GM23338 (cell line): ENCODE measurements around the gene NEK4. TPM values are rescaled to one million over a fixed set of nuclear protein-coding genes. Genes with fewer than 3 reads are reported as not detected.
"Not testable (repeated sequence)": the region's sequence is repeated elsewhere in the genome, so short reads cannot be mapped to it uniquely, and the experiment has no call there.

Experiments used
- ATAC-seq: fragments of 200-7000 bp; cut with Tn5 transposase; 3 replicates; pipeline ENCODE4 v1.9.1; 2020
- DNase-seq: peaks from one replicate; pipeline ENCODE4 v3.0.0-alpha.2; 2015; ENCODE audit warnings: low spot score
- H2AFZ ChIP-seq: fragments of 200-600 bp; sonication (generic); 2 replicates; pipeline ENCODE4 v1.8.0; 2016; ENCODE audit warnings: antibody characterized with exemption, mild to moderate bottlenecking, moderate library complexity
- H3F3A ChIP-seq: fragments of 200-600 bp; sonication (generic); replicated peaks from 2 replicates; pipeline ENCODE4 v1.8.0; 2017; ENCODE audit warnings: antibody characterized with exemption, mixed run types, low read depth
- H3K27ac ChIP-seq: fragments of 200-600 bp; sonication (generic); 2 replicates; pipeline ENCODE4 v1.6.1; 2016; ENCODE audit warnings: low read depth
- H3K27me3 ChIP-seq: fragments of 200-600 bp; sonication (generic); 2 replicates; pipeline ENCODE4 v1.8.0; 2016; ENCODE audit warnings: mild to moderate bottlenecking, mixed run types, moderate library complexity; ENCODE audit not compliant: insufficient read depth
- H3K36me3 ChIP-seq: fragments of 200-600 bp; sonication (generic); 2 replicates; pipeline ENCODE4 v1.8.0; 2016; ENCODE audit warnings: mild to moderate bottlenecking; ENCODE audit not compliant: insufficient read depth
- H3K4me1 ChIP-seq: fragments of 200-600 bp; sonication (generic); 2 replicates; pipeline ENCODE4 v1.8.0; 2016; ENCODE audit warnings: mild to moderate bottlenecking, moderate library complexity; ENCODE audit not compliant: insufficient read depth
- H3K4me2 ChIP-seq: fragments of 200-600 bp; sonication (generic); 2 replicates; pipeline ENCODE4 v1.7.1; 2017; ENCODE audit warnings: mixed run types
- H3K4me3 ChIP-seq: fragments of 200-600 bp; sonication (generic); 2 replicates; pipeline ENCODE4 v1.6.1; 2016; ENCODE audit warnings: mixed run types
- H3K79me2 ChIP-seq: fragments of 200-600 bp; sonication (generic); replicated peaks from 2 replicates; pipeline ENCODE4 v1.8.0; 2017; ENCODE audit warnings: mild to moderate bottlenecking; ENCODE audit not compliant: insufficient read depth
- H3K9me2 ChIP-seq: fragments of 200-600 bp; sonication (generic); 2 replicates; pipeline ENCODE4 v1.8.0; 2017; ENCODE audit not compliant: insufficient read depth
- H4K20me1 ChIP-seq: fragments of 200-600 bp; sonication (generic); replicated peaks from 2 replicates; pipeline ENCODE4 v1.8.0; 2017; ENCODE audit warnings: mild to moderate bottlenecking; ENCODE audit not compliant: insufficient read depth
- H3K27ac Mint-ChIP-seq: 2 replicates; pipeline ENCODE4 v1.8.0; 2020; ENCODE audit warnings: inconsistent platforms, mild to moderate bottlenecking, moderate library complexity, mixed read lengths
- H3K27me3 Mint-ChIP-seq: 3 replicates; pipeline ENCODE4 v1.8.0; 2022; ENCODE audit warnings: low read depth, mild to moderate bottlenecking, moderate library complexity, mixed read lengths, inconsistent platforms; ENCODE audit not compliant: insufficient read depth, poor library complexity
- H3K36me3 Mint-ChIP-seq: 3 replicates; pipeline ENCODE4 v1.8.0; 2021; ENCODE audit warnings: low read depth, mild to moderate bottlenecking, inconsistent platforms, moderate library complexity, mixed read lengths
- H3K4me1 Mint-ChIP-seq: 3 replicates; pipeline ENCODE4 v1.8.0; 2020; ENCODE audit warnings: mild to moderate bottlenecking, inconsistent platforms, mixed read lengths
- H3K4me3 Mint-ChIP-seq: 3 replicates; pipeline ENCODE4 v1.8.0; 2021; ENCODE audit warnings: moderate library complexity, mild to moderate bottlenecking, inconsistent platforms, mixed read lengths
- H3K9me3 Mint-ChIP-seq: 3 replicates; pipeline ENCODE4 v1.8.0; 2020; ENCODE audit warnings: moderate library complexity, mild to moderate bottlenecking, inconsistent platforms, mixed read lengths
- CREB1 ChIP-seq: fragments of 250-450 bp; sonication (Bioruptor Pico); IDR thresholded peaks from 2 replicates; pipeline ENCODE4 v1.5.0; 2020; ENCODE audit warnings: low read depth, mild to moderate bottlenecking, moderate library complexity
- EZH2 ChIP-seq: fragments of 200-600 bp; sonication (generic); IDR thresholded peaks from one replicate; pipeline ENCODE4 v1.8.0; 2017; ENCODE audit warnings: antibody characterized with exemption, mild to moderate bottlenecking, low read depth; ENCODE audit not compliant: unreplicated experiment
- EZH2phosphoT487 ChIP-seq: fragments of 200-600 bp; sonication (generic); IDR thresholded peaks from one replicate; pipeline ENCODE4 v1.8.1; 2018; ENCODE audit warnings: antibody characterized with exemption; ENCODE audit not compliant: unreplicated experiment
- JUNB ChIP-seq: IDR thresholded peaks from one replicate; pipeline ENCODE4 v1.6.1; 2016; ENCODE audit warnings: antibody characterized with exemption; ENCODE audit not compliant: unreplicated experiment
- POLR2AphosphoS5 ChIP-seq: IDR thresholded peaks from 2 replicates; pipeline ENCODE4 v1.6.1; 2016; ENCODE audit warnings: antibody characterized with exemption, low read depth
- STAT1 ChIP-seq: IDR thresholded peaks from one replicate; pipeline ENCODE4 v1.6.1; 2016; ENCODE audit warnings: antibody characterized with exemption; ENCODE audit not compliant: unreplicated experiment
- polyA plus RNA-seq: library from polyadenylated mRNA; unstranded; fragments of >200 nt; fragmentation: Nextera tagmentation; extraction: Ambion mirVana; gene quantifications from 2 replicates; pipeline ENCODE4 v1.2.1, GENCODE V29; 2016
- total RNA-seq: library from RNA; depleted of rRNA; stranded (reverse); fragments of >200 nt; shearing (Covaris generic); gene quantifications from 2 replicates; pipeline ENCODE4 v1.2.3, GENCODE V29; 2014
- TF ChIP-seq, protein P1 (sequence below), 2 experiments: fragments of 200-600 bp in 1 of 2; sonication (generic) in 1 of 2; conservative IDR thresholded peaks; 2 replicates each; pipeline versions ENCODE4 v1.5.1 to v1.6.1; 2016 to 2017; ENCODE audit warnings: antibody characterized with exemption in 2 of 2, low read depth in 2 of 2, mild to moderate bottlenecking in 2 of 2, moderate library complexity in 1 of 2
- TF ChIP-seq, protein P2 (sequence below): IDR thresholded peaks from 2 replicates; pipeline ENCODE4 v1.6.1; 2016; ENCODE audit warnings: antibody characterized with exemption
- TF ChIP-seq, protein P3 (sequence below): fragments of 250-450 bp; sonication (Bioruptor Pico); IDR thresholded peaks from 2 replicates; pipeline ENCODE4 v1.5.0; 2020; ENCODE audit warnings: mild to moderate bottlenecking, moderate library complexity
- TF ChIP-seq, protein P4 (sequence below): IDR thresholded peaks from one replicate; pipeline ENCODE4 v1.6.1; 2018; ENCODE audit warnings: antibody characterized with exemption; ENCODE audit not compliant: unreplicated experiment

The NEK4 gene
- total and polyA plus RNA-seq, 2 experiments from 2014 or later, result 8.6 to 42.7 TPM

DNA sequence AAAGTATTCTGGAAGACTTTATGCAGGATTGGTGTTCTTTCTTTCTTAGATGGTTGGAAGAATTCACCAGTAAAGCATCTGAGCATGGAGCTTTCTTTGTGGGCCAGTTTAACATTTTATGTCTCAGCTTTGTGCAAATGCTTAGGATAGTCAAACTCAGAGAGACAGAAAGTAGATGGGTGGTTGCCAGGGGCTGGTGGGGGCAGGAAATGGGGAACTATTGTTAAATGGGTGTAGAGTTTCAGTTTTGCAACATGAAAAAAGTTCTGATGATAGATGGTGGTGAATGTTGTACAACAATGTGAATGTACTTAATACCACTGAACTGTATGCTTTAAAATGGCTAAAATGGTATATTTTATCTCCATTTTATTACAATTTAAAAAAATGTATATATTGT lies 40.1 kb downstream of the NEK4 start:
- Mint-ChIP-seq H3K27me3 (peaks cover 3% of the 10 kb centered on the region), H3K9me3 (peaks cover 23% of the 10 kb centered on the region), H3K4me1 (no peaks in the 10 kb centered on the region), H3K27ac (no peak overlapping the region), H3K4me3 (no peak overlapping the region), H3K36me3 (peaks cover 86% of the 10 kb centered on the region)
- H3K9me2 ChIP-seq, result no peaks in the 10 kb centered on the region
- no peaks in the 10 kb centered on the region for H4K20me1 ChIP-seq
- DNase-seq (no peak), ATAC-seq (no peak)
- no peaks in the 10 kb centered on the region for H3K79me2 ChIP-seq
- no peak for TF ChIP-seq EZH2phosphoT487
- TF ChIP-seq, protein P1, sequence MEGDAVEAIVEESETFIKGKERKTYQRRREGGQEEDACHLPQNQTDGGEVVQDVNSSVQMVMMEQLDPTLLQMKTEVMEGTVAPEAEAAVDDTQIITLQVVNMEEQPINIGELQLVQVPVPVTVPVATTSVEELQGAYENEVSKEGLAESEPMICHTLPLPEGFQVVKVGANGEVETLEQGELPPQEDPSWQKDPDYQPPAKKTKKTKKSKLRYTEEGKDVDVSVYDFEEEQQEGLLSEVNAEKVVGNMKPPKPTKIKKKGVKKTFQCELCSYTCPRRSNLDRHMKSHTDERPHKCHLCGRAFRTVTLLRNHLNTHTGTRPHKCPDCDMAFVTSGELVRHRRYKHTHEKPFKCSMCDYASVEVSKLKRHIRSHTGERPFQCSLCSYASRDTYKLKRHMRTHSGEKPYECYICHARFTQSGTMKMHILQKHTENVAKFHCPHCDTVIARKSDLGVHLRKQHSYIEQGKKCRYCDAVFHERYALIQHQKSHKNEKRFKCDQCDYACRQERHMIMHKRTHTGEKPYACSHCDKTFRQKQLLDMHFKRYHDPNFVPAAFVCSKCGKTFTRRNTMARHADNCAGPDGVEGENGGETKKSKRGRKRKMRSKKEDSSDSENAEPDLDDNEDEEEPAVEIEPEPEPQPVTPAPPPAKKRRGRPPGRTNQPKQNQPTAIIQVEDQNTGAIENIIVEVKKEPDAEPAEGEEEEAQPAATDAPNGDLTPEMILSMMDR (conservative IDR thresholded peaks at IDR 0.05; ENCODE audit: low read depth in 2 of 2), result no peak
- TF ChIP-seq, protein P2, sequence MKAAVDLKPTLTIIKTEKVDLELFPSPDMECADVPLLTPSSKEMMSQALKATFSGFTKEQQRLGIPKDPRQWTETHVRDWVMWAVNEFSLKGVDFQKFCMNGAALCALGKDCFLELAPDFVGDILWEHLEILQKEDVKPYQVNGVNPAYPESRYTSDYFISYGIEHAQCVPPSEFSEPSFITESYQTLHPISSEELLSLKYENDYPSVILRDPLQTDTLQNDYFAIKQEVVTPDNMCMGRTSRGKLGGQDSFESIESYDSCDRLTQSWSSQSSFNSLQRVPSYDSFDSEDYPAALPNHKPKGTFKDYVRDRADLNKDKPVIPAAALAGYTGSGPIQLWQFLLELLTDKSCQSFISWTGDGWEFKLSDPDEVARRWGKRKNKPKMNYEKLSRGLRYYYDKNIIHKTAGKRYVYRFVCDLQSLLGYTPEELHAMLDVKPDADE, result no peak
- no peak for TF ChIP-seq CREB1 (CRISPR knock-in tag)
- TF ChIP-seq, protein P3, sequence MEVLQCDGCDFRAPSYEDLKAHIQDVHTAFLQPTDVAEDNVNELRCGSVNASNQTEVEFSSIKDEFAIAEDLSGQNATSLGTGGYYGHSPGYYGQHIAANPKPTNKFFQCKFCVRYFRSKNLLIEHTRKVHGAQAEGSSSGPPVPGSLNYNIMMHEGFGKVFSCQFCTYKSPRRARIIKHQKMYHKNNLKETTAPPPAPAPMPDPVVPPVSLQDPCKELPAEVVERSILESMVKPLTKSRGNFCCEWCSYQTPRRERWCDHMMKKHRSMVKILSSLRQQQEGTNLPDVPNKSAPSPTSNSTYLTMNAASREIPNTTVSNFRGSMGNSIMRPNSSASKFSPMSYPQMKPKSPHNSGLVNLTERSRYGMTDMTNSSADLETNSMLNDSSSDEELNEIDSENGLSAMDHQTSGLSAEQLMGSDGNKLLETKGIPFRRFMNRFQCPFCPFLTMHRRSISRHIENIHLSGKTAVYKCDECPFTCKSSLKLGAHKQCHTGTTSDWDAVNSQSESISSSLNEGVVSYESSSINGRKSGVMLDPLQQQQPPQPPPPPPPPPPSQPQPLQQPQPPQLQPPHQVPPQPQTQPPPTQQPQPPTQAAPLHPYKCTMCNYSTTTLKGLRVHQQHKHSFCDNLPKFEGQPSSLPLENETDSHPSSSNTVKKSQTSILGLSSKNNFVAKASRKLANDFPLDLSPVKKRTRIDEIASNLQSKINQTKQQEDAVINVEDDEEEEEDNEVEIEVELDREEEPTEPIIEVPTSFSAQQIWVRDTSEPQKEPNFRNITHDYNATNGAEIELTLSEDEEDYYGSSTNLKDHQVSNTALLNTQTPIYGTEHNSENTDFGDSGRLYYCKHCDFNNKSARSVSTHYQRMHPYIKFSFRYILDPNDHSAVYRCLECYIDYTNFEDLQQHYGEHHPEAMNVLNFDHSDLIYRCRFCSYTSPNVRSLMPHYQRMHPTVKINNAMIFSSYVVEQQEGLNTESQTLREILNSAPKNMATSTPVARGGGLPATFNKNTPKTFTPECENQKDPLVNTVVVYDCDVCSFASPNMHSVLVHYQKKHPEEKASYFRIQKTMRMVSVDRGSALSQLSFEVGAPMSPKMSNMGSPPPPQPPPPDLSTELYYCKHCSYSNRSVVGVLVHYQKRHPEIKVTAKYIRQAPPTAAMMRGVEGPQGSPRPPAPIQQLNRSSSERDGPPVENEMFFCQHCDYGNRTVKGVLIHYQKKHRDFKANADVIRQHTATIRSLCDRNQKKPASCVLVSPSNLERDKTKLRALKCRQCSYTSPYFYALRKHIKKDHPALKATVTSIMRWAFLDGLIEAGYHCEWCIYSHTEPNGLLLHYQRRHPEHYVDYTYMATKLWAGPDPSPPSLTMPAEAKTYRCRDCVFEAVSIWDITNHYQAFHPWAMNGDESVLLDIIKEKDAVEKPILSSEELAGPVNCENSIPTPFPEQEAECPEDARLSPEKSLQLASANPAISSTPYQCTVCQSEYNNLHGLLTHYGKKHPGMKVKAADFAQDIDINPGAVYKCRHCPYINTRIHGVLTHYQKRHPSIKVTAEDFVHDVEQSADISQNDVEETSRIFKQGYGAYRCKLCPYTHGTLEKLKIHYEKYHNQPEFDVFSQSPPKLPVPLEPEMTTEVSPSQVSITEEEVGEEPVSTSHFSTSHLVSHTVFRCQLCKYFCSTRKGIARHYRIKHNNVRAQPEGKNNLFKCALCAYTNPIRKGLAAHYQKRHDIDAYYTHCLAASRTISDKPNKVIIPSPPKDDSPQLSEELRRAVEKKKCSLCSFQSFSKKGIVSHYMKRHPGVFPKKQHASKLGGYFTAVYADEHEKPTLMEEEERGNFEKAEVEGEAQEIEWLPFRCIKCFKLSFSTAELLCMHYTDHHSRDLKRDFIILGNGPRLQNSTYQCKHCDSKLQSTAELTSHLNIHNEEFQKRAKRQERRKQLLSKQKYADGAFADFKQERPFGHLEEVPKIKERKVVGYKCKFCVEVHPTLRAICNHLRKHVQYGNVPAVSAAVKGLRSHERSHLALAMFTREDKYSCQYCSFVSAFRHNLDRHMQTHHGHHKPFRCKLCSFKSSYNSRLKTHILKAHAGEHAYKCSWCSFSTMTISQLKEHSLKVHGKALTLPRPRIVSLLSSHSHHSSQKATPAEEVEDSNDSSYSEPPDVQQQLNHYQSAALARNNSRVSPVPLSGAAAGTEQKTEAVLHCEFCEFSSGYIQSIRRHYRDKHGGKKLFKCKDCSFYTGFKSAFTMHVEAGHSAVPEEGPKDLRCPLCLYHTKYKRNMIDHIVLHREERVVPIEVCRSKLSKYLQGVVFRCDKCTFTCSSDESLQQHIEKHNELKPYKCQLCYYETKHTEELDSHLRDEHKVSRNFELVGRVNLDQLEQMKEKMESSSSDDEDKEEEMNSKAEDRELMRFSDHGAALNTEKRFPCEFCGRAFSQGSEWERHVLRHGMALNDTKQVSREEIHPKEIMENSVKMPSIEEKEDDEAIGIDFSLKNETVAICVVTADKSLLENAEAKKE (CRISPR knock-in tag), result no peak
- no peak for TF ChIP-seq STAT1
- TF ChIP-seq, protein P4, sequence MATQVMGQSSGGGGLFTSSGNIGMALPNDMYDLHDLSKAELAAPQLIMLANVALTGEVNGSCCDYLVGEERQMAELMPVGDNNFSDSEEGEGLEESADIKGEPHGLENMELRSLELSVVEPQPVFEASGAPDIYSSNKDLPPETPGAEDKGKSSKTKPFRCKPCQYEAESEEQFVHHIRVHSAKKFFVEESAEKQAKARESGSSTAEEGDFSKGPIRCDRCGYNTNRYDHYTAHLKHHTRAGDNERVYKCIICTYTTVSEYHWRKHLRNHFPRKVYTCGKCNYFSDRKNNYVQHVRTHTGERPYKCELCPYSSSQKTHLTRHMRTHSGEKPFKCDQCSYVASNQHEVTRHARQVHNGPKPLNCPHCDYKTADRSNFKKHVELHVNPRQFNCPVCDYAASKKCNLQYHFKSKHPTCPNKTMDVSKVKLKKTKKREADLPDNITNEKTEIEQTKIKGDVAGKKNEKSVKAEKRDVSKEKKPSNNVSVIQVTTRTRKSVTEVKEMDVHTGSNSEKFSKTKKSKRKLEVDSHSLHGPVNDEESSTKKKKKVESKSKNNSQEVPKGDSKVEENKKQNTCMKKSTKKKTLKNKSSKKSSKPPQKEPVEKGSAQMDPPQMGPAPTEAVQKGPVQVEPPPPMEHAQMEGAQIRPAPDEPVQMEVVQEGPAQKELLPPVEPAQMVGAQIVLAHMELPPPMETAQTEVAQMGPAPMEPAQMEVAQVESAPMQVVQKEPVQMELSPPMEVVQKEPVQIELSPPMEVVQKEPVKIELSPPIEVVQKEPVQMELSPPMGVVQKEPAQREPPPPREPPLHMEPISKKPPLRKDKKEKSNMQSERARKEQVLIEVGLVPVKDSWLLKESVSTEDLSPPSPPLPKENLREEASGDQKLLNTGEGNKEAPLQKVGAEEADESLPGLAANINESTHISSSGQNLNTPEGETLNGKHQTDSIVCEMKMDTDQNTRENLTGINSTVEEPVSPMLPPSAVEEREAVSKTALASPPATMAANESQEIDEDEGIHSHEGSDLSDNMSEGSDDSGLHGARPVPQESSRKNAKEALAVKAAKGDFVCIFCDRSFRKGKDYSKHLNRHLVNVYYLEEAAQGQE, result no peak
- TF ChIP-seq JUNB, result no peak
- no peak for TF ChIP-seq POLR2AphosphoS5
- no peak for TF ChIP-seq EZH2
- H3K36me3 ChIP-seq, result peaks cover 28% of the 10 kb centered on the region
- H3K4me2 ChIP-seq, result no peak overlapping the region
- H3F3A ChIP-seq, result no peaks in the 10 kb centered on the region
- no peaks in the 10 kb centered on the region for H3K4me1 ChIP-seq
- no peak overlapping the region for H2AFZ ChIP-seq
- H3K27ac ChIP-seq, result no peak overlapping the region
- no peak overlapping the region for H3K4me3 ChIP-seq
- H3K27me3 ChIP-seq, result no peaks in the 10 kb centered on the region

DNA sequence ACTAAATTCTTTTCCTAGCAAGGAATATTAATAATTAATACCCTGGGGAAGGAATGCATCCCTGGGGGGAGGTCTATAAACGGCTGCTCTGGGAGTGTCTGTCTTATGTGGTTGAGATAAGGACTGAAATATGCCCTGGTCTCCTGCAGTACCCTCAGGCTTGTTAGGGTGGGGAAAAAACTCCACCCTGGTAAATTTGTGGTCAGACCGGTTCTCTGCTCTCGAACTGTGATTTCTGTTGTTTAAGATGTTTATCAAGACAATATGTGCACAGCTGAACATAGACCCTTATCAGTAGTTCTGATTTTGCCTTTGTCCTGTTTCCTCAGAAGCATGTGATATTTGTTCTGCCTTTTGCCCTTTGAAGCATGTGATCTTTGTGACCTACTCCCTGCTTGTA lies 42.0 kb downstream of the NEK4 start:
- H3K36me3 Mint-ChIP-seq, result peaks cover 66% of the 10 kb centered on the region
- H3K27ac ChIP-seq, H2AFZ ChIP-seq, H3K4me1 ChIP-seq, H3K27me3 ChIP-seq, H3K27me3 Mint-ChIP-seq, H3K79me2 ChIP-seq, H3K27ac Mint-ChIP-seq, H3K4me1 Mint-ChIP-seq, H4K20me1 ChIP-seq, H3K4me3 Mint-ChIP-seq, H3K4me2 ChIP-seq, H3F3A ChIP-seq, ATAC-seq, H3K4me3 ChIP-seq, DNase-seq, H3K9me2 ChIP-seq: not testable (repeated sequence)
- H3K9me3 Mint-ChIP-seq, result peaks cover 23% of the 10 kb centered on the region
- H3K36me3 ChIP-seq, result peaks cover 16% of the 10 kb centered on the region; the same call in 1 of the 2 replicates
